ENCODE data around the gene NPTN. TPM values are rescaled to one million over a fixed set of nuclear protein-coding genes. Genes with fewer than 3 reads are reported as not detected.

NPTN gene
- total RNA-seq, 1 donor from 2014 or later: 100 TPM

DNA sequence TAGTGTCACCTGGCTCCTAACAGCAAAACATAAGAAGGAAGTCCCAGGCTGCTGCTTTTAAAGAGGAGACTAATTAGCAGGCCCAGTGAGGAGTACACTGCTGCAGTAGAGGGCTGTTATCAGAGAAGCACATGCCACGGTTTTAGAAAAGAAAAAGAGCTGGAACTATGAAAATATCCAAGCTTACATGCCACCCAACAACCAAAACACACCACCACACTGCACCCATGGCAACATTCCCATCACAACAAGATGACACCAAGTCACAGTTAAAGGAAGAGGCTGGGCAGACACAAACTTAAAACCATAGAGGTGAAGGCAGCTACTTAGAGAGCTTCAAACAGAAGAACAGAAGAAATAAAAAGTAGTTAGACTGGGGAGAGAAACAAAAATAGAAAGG, 37.0 kb downstream of the NPTN start:
- TF ChIP-seq, protein P1, sequence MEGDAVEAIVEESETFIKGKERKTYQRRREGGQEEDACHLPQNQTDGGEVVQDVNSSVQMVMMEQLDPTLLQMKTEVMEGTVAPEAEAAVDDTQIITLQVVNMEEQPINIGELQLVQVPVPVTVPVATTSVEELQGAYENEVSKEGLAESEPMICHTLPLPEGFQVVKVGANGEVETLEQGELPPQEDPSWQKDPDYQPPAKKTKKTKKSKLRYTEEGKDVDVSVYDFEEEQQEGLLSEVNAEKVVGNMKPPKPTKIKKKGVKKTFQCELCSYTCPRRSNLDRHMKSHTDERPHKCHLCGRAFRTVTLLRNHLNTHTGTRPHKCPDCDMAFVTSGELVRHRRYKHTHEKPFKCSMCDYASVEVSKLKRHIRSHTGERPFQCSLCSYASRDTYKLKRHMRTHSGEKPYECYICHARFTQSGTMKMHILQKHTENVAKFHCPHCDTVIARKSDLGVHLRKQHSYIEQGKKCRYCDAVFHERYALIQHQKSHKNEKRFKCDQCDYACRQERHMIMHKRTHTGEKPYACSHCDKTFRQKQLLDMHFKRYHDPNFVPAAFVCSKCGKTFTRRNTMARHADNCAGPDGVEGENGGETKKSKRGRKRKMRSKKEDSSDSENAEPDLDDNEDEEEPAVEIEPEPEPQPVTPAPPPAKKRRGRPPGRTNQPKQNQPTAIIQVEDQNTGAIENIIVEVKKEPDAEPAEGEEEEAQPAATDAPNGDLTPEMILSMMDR (conservative IDR thresholded peaks at IDR 0.05; ENCODE audit: low read depth, low read length): no peak
- DNase-seq (ENCODE audit: low read depth): no peak
- H3K4me3 ChIP-seq (ENCODE audit: low read depth, low read length): no peak overlapping the region

GRCh38 chr15:73594109-73594508, 39.1 kb downstream of the NPTN start:
- H3K4me3 ChIP-seq (ENCODE audit: low read depth, low read length): no peak overlapping the region
- TF ChIP-seq, protein P1 (conservative IDR thresholded peaks at IDR 0.05; ENCODE audit: low read depth, low read length): no peak
- DNase-seq (ENCODE audit: low read depth): no peak

DNA sequence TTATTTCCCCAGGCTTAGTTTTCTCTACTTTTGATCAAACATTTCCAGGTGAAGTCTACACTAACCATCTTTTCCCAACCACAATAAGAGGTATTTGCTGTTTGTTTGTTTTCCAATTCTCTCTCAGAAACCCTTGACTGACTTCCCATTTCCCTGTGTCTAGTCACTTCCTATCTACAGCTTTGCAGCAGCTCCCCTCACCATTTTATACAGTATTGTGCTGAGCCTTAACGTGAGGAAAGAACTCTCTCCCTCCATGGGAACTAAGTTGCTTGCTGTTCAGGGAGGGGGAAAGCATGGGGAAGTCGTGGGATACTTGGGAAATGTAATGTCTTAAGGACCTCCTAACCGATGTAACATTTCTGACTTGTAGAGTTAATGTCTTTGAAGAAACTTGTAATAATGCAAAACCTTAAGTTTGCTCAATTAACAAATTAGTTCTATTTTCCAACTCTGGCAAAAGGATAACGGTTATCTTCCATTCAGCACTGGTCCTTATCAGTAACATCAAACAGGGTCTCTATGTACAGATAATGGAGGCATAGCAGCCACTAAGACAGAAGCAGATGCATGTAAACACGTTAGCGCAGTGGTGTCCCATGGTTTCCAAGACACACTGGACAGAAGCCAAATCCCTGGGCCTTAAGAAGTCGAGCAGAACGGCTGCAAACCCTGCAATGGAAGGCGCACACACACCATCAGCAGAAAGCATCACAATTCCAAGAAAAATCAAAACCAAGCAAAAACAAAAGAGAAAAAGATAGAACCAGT, 39.7 kb downstream of the NPTN start:
- no peak overlapping the region for H3K4me3 ChIP-seq (ENCODE audit: low read depth, low read length)
- DNase-seq (ENCODE audit: low read depth): no peak
- TF ChIP-seq, protein P1 (conservative IDR thresholded peaks at IDR 0.05; ENCODE audit: low read depth, low read length): no peak

- no peak for DNase-seq (ENCODE audit: low read depth)
- H3K4me3 ChIP-seq (ENCODE audit: low read depth, low read length): no peak overlapping the region
These were observed 42.9 kb downstream of the NPTN start for GRCh38 chr15:73590263-73590662.

DNA sequence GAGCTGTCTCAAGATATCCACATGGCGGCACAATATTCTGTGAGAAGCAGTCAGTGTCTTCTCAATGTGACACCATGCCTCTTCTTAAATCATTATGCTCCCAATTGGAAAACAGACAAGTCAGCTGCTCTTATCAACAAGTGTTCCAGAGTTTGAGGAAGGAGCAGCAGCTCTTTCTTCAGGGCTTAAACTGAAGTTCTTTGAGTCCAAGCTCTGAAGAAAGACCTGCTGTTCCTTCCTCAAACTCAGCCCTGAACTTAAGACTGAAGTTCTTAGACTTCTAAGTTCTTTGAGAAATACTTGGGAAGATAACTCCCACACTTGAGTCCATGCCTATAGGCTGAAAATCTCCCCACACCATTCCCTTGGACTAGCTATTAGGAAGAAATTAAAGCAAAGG, 43.4 kb downstream of the NPTN start:
- TF ChIP-seq, protein P1 (conservative IDR thresholded peaks at IDR 0.05; ENCODE audit: low read depth, low read length): no peak
- DNase-seq (ENCODE audit: low read depth): no peak
- H3K4me3 ChIP-seq (ENCODE audit: low read depth, low read length): no peak overlapping the region

More at GRCh38 chr15:73590263-73590662, 42.9 kb downstream of the NPTN start:
- TF ChIP-seq, protein P1 (conservative IDR thresholded peaks at IDR 0.05; ENCODE audit: low read depth, low read length): no peak

DNA sequence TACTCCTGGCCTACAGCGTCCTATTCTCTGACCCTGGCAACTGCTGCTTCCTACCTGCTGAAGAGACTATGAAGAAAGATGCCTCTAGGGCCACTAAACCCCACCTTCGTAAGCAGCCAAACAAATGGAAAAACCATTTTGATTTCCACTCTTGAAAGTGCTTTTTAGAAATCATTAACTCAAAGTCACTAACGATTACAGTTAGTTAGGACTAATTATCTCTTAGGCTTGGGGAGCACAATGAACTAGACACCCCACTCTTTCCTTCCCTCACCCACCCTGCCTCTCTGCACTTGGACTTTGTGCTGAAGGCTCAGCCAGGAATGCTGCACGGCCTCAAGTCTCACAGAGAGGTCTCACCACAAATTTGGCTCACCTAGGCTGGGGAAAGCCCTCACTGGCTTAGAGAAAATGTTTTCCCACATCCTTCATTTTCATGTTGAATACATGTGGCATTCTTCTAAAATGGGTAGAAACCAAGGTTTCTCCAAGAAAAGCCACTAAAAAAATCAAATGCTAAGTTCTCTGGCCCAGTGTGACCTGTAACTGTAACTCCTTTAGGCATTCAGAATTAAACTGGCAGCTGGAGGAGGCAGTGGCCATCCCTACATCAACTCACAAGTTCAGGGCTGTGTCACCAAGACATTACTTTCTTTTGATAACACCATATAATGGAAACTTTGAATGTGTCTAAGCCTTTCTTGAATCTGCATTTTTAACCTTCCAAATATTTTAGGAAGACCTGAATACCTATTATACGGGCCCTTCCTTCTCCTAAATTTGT, 47.1 kb downstream of the NPTN start:
- no peak overlapping the region for H3K4me3 ChIP-seq (ENCODE audit: low read depth, low read length)
- no peak for DNase-seq (ENCODE audit: low read depth)
- TF ChIP-seq, protein P1 (conservative IDR thresholded peaks at IDR 0.05; ENCODE audit: low read depth, low read length): no peak
